GM21737 (cell line): ENCODE data around the gene ADPRS.
A peak's percentile ranks its signal among the peaks of the same experiment; 100 is the strongest.

Experiments used
- ATAC-seq: cut with Tn5 transposase; IDR thresholded peaks from one replicate; pipeline ENCODE4 v1.9.1; 2021; ENCODE audit warnings: mild to moderate bottlenecking, moderate library complexity; ENCODE audit not compliant: unreplicated experiment

ADPRS gene, protein sequence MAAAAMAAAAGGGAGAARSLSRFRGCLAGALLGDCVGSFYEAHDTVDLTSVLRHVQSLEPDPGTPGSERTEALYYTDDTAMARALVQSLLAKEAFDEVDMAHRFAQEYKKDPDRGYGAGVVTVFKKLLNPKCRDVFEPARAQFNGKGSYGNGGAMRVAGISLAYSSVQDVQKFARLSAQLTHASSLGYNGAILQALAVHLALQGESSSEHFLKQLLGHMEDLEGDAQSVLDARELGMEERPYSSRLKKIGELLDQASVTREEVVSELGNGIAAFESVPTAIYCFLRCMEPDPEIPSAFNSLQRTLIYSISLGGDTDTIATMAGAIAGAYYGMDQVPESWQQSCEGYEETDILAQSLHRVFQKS

DNA sequence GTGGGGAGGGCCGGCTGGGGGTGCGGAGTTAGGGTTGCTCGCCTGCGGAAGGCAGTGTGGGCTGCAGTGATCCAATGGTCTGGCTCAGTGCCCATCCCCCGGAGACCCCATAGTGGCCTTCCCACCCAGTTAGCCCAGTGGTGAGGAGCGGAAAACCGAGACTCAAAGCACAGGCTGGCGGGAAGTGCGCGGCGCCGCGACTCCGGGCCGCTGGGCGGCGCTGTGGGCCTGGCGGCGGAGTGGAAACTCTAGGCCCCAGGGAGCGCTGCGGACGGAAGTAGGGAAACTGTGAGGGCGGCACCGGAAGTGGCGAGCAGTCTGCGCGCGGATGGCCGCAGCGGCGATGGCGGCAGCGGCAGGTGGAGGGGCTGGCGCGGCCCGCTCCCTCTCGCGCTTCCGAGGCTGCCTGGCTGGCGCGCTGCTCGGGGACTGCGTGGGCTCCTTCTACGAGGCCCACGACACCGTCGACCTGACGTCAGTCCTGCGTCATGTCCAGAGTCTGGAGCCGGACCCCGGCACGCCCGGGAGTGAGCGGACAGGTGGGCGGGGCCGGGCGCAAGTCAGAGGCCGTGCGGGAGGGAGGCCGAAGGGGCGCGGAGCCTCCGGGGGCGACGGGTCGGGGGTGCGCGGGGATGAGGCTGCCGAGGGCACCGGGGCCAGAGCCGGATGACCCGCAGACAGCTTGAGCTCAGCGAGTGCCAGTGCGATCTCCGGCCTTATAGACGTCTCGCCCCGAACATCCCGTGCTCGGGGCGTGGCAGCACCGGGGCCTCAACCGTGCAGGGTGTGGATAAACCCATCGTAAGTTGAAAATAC lies at the start of gene ADPRS:
TSS of gene ADPRS (plus strand) at position 316 of the 816 bp plus-strand sequence. CDS start at position 329, 13 bp downstream.
- peak; percentile 68 for ATAC-seq

DNA sequence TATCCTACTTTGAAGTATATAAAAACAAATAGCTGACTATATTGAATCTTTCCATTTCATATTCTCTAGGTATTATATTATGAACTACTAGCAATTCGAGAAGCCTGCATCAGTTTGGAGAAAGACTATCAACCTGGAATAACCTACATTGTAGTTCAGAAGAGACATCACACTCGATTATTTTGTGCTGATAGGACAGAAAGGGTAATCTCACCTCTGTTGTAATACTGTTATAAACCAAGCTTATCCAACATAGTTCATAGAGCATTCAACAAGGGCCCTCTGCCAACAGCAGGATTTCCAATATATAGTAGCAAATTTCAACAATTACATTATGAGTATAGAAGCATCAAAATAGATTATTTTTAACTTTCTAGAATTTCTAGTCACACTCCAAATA lies 48.5 kb upstream of the ADPRS start:
- ATAC-seq, result no peak

DNA sequence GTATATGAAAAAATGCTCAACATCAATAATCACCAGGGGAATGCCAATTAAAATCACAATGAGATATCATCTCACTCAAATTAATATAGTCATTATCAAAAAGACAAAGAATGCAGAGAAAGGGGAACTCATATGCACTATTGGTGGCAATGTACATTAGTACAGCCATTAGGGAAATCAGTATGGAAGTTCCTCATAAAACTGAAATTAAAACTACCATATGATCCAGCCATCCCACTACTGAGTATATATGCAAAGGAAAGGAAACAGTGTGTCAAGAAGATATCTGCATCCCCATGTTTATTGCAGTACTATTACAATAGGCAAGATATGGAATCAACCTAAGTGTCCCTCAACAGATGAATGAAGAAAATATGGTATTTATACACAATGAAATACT lies 36.9 kb upstream of the ADPRS start:
- no peak for ATAC-seq

DNA sequence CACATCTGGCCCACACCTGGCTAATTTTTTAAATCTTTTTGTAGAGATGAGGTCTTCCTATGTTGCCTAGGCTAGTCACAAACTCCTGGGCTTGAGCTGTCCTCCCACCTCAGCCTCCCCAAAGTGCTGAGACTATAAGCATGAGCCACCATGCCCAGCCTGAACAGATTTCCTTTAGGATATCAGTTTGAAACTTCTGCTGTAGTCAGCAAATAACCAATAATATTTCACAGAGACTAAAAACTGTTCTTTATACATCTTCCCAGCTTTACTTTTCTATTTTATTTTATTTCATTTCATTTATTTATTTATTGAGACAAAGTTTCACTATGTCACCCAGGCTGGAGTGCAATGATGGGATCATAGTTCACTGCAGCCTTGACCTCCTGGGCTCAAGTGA lies 34.7 kb upstream of the ADPRS start:
- no peak for ATAC-seq

DNA sequence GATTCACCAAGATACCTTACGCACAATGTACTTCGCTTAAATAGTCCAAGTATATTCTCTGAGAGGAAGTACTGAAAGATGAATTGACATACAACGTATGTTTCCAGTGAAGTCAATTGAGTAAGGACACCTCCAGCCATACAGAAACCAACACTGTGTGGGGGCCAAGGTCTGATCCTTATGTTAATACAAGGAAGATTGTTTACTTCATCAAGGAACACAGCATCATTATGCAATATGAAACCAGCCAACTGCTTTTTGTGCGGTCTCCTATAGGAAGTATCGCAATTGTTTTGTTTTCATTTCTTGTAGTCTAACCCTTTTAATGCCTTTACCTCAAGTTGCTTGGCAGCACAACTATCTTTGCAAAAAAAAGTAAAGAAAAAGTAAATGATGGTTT lies 33.0 kb upstream of the ADPRS start:
- no peak for ATAC-seq

DNA sequence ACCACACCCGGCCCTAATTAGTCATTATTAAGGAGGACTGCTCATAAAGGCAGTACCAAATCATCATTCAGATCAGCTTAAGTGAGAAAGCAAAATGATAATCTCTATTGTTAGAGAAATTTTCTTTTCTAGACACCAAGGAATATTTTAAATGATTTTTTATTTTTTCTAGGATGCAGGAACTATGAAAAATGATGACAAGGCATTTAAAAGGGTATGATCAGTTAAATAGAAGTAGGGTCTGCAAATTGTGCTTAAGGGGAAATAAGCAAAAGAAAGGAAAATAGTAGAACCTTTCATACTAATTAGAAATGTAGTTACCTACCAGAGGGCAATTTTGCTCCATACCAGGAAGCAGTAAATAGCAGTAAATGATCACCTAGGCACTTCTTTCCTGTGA lies 26.4 kb upstream of the ADPRS start:
- no peak for ATAC-seq

DNA sequence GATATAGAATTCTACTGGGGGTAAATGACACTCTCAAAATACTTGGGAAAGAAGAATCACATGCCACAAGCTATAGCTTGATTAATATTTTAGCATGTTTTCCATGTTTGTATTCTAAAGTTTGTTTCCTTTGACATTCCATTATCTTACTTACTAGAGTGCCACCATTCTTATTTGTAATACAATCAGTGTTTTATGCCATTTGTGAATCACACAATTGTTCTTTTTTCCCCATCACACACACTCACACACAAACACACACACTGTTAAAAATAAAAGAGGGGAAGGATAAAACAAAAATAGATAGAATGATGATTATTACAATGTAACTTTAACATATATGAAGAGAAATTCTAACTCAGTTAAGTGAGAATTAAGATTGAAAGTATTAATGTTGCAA lies 20.8 kb upstream of the ADPRS start:
- no peak for ATAC-seq

DNA sequence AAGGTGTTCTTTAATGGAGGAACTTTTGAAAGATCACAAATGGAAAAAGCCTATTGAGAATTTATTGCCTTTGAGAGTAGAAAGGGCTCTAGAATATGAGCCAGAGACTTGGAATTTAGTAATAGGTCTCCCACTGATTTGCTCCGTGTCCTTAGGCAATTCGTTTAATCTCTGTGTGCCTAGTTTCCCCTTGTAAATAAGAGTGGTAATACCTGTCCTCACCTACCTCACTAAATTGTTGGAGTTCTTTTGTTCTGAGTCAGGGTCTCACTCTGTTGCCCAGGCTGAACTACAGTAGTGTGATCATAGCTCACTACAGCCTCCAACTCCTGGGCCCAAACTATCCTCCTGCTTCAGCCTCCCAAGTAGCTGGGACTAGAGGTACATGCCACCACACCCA lies 19.8 kb upstream of the ADPRS start:
- no peak for ATAC-seq

DNA sequence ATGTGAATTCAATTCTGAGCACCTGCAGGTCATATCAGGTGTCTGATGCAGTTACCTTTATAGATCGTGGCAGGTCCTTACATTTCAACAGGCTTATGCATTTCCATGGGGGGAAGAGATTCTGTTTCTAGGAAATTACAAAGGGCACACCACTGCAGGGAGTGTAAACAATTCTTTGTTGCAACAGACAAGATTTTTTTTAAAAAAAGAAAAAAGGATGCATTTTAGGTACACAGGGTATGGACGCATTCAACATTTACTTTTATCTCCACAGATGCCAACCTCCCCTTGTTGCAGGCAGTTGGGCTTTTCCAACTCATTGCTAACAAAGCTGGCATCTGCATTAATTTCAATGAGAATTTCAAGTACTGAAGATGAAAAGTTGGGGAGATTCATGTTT lies 18.3 kb upstream of the ADPRS start:
- no peak for ATAC-seq

DNA sequence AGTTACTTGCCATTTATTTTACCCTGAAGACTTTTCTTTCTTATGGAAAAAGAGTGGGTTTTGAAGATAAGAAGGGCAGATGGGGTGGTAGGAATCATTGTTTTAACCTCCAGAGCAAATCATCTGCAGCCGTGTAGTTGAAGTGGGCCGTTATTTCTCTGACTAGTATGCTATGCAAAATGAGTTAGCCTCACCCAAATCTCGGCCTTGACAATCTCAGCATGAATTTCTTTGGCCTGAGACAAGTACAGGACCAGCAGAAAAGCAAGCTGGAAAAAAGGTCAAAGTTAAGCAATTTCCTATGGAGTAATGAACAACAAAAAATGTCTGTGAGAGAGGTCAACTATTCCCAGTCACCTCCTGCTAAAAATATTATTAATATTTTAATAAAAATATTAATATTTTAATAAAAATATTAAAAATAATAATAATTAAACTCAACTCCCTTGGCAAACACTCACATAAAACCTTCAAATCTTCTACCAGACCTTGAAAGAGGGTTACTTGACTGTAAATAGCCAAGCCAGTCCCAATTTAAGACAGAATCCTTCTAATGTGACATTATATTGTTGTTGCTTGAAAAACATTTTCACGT lies 11.6 kb upstream of the ADPRS start:
- ATAC-seq, result no peak

DNA sequence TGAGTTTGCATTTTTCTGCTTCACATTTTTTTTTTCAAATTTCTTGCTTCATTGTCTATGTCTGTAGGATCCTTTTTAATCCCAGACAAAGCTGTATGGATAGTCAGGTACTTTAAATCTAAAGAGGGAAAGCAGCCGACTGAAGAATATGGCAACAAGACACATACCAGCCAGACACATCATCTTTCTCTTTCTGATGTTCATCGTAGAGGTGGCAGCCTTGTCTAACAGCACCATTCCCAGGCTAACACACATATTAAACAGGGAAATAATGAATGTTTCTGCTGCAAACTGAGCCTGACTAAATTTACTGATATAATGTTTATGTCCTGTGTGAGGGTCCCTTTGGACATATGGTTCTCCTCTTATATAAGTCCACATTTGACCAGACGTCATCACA lies 8.5 kb upstream of the ADPRS start:
- ATAC-seq, result no peak

DNA sequence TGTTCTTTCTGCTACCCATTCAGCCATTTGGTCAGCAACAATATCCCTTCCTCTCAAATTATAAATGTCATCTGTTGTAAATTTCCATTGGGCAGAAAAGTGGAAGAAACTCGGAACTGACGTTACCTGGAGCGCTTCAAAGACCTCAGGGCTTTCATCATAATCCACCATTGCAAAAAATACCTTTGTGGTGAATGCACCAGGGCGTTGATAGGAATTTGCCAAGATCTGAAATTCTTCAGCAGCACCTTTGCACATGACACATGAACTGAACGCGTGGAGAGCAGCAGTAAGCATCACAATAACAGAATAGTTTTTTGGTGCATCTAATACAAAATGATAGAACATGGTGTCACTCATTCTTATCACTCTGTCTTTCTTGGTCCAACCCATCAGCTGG lies 7.9 kb upstream of the ADPRS start:
- ATAC-seq, result no peak

DNA sequence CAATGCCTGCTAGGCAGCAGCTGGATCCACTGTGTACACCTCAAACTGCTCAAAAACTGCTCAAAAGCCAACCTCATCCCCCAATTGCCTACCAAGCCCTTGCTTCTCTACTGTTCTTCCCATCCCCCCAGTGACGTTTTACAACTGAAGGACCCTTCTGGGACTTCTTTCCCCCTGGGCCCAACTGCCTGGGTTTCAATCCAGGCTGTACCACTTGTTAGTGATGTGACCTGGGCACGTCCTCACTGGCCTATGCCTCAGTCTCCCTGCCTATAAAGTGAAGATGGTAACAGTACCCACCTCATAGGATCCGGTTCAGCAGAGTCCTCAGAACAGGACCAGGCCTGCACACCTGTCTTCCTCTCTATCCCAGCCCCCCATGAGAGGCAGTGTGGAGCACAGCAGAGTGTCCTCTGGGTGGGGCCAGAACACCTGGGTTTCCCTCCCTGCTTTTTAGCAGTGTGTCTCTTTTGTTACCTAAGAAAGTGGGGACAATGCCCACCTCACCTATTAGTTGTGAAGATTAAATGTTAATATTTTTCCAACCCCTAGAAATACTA lies 6.7 kb upstream of the ADPRS start:
- ATAC-seq, result no peak

DNA sequence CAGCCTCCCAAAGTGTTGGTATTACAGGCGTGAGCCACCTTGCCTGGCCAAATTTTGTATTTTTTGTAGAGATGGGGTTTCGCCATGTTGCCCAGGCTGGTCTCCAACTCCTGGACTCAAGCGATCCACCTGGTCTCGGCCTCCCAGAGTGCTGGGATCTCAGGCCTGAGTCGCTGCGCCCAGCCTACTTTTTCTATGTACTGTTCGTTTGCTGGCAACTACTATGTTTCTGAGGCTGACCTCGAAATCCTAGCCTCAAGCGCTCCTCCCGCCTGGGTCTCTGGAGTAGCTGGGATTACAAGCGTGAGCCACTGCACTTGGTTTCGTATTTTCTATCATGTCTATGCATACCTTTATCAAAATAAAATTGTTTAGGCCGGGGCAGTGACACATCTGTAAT lies 5.5 kb upstream of the ADPRS start:
- ATAC-seq, result no peak

DNA sequence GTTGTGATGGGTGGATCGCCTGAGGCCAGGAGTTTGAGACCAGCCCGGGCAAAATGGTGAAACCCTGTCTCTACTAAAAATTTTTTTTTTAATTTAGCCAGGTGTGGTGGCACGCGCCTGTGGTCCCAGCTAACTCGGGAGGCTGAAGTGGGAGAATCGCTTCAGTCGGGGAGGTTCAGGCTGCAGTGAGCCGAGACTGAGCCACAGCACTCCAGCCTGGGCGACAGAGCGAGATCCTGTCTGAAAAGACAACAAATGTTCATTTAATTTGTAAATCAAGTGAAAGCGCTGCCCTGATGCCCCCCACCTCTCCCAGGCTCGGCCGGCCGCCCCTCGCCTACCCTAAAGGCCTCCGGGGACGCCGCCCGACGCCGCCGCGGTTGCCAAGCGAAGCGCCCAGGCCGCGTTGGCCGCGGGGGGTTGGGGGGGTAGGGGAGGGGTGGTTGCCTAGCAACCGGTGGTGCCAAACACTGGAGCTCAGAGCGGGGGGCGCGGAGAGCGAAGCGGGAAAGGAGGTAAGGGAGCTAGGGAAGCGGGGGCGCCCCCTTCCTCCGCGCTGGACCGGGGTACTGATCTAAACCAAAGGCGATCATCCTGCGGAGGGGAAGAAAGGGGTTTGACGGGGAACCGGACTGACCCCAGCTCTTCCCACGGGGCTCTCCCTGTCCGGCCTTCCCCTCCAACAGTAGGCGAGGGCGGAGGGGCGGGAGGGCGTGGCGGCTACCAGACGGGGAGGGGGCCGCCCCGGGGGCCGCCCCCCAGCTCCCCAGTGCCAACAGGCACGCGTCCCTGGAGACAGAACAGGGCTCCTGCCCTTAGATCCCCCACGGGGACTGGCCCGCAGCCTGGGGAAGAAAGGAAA lies 4.8 kb upstream of the ADPRS start, which contains the start of gene TEKT2:
TSS of gene TEKT2 (plus strand) at position 460 of the 862 bp plus-strand sequence. CDS start 828 bp downstream, outside the sequence.
- ATAC-seq, result no peak

DNA sequence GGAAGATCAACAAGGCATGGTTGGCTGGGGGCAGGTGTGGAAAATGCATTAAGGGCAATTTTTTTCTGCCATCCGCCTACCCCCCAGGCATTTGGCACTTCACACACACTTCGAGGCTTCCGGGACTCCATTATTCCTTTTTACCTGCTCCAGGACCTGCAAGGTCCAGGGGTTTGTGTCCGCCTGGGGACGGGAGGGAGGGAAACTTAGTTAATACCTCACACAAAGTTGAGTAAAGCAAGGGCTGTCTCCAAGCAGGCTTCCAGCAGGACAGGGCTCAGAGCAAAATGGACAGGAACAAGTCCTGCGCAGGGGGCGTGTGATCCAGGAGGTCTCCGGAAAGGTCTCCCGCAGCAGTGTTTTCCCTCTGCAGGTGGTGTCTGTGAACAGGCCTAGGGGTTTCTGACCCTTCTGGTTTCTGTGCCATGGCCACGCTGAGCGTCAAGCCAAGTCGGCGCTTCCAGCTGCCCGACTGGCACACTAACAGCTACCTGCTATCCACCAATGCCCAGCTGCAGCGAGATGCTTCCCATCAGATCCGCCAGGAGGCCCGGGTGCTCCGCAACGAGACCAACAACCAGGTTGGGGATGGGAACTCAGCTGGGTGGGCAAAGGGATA lies 4.1 kb upstream of the ADPRS start:
- ATAC-seq, result no peak

DNA sequence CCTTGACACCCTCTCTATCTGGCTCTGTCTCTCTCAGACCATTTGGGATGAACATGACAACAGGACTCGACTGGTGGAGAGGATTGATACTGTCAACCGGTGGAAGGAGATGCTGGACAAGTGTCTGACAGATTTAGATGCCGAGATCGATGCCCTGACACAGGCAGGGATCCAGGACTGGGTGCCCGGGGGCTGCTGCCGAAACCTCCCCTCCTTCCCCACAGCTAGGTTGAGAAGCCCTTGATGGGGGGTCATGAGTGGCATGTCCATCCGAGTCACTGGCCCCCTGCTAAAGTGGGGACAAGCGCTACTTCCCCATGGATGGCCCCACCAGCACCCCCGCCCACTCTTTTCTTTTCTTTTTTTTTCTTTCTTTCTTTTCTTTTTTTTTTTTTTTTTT lies 3.6 kb upstream of the ADPRS start:
- ATAC-seq, result no peak

DNA sequence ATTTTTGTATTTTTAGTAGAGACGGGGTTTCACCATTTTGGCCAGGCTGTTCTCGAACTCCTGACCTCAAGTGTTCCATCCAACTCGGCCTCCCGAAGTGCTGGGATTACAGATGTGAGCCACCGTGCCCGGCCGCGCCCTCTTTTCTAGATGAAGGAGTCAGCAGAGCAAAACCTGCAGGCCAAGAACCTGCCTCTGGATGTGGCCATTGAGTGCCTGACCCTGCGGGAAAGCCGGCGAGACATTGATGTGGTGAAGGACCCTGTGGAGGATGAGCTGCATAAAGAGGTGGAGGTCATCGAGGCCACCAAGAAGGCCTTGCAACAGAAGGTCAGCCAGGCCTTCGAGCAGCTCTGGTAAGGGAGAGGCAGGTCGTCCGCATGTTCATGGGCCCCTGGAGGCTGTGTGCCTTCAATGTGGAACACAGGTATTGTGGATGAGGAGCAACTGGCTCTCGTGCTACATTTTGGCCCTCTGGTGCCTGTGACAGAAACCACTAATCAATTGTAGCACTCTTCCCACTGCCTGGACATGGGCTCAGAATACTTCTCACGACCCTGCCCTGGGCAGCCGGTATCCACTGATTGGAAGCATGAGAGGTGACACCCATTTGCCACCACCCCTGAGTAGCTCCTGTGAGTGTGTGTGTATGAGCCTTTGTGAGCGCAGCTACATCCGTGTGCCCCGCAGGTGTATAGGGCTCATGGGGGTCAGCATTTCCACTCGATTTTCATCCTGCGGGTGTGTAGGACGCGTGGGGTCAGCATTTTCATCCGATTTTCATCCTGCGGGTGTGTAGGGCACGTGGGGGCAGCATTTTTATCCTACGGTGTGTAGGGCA lies 2.8 kb upstream of the ADPRS start:
- no peak for ATAC-seq

DNA sequence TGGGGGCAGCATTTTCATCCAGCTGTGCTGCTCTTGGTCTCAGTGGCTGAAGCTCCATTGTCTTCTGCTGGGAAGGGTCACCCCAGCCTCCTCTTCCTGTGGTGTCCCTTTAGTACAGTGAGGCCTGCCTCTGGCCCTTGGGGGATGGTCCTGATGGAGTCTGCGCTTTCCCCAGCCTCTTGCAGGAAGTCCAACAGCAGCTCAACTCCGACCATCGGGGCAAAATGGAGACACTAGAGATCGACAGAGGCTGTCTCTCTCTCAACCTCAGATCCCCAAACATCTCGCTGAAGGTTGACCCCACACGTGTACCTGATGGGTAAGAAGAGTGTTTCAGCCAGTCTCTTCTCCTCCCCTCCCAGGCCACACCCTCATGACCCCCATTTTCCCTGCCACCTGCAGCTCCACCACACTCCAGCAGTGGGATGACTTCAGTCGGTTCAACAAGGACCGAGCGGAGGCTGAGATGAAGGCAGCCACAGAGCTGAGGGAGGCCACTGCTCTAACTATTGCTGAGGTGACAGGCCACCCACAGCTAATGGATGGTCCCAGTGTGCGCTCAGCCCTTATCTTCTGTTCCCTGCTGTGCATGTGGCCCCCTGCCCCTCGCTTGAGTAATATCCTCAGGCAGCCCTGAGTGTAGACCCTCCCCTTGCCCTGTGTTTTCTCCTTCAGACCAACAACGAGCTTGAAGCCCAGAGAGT lies 2.0 kb upstream of the ADPRS start:
- no peak for ATAC-seq
